Measurements from ENCODE around the gene CLCN7. TPM values are rescaled to one million over a fixed set of nuclear protein-coding genes. Genes with fewer than 3 reads are reported as not detected.

CLCN7 gene
- total RNA-seq, 1 experiment from 2014 or later = 60.0 TPM

DNA sequence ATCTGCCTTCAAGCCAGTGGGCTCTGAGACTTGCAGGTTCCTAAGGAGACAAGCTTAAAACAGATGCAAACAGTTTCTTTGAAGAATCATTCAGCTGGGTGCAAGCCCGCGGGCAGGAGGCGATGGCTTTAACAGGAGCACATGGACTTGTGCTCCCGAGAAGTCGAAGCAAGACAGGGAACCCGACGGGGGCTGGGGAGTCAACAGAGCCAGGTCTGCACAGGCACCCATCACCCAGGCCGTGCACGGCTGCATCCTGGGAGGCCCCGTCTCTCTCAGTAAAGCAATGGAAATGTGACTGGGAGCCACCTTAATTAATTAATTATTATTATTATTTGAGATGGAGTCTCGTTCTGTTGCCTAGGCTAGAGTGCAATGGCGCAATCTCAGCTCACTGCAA is 14.2 kb upstream of the CLCN7 start:
- Mint-ChIP-seq H3K4me3 (ENCODE audit: unreplicated experiment) (no peak overlapping the region), H3K9me3 (ENCODE audit: unreplicated experiment) (no peaks in the 10 kb centered on the region), H3K27me3 (ENCODE audit: insufficient read depth, unreplicated experiment) (no peaks in the 10 kb centered on the region), H3K27ac (ENCODE audit: low read depth, unreplicated experiment) (no peak overlapping the region), H3K36me3 (ENCODE audit: insufficient read depth, unreplicated experiment) (no peaks in the 10 kb centered on the region), H3K4me1 (ENCODE audit: insufficient read depth, unreplicated experiment) (no peaks in the 10 kb centered on the region)
- BruUV-seq (replicated peaks) = no TSS peak
- TF ChIP-seq, protein P1, sequence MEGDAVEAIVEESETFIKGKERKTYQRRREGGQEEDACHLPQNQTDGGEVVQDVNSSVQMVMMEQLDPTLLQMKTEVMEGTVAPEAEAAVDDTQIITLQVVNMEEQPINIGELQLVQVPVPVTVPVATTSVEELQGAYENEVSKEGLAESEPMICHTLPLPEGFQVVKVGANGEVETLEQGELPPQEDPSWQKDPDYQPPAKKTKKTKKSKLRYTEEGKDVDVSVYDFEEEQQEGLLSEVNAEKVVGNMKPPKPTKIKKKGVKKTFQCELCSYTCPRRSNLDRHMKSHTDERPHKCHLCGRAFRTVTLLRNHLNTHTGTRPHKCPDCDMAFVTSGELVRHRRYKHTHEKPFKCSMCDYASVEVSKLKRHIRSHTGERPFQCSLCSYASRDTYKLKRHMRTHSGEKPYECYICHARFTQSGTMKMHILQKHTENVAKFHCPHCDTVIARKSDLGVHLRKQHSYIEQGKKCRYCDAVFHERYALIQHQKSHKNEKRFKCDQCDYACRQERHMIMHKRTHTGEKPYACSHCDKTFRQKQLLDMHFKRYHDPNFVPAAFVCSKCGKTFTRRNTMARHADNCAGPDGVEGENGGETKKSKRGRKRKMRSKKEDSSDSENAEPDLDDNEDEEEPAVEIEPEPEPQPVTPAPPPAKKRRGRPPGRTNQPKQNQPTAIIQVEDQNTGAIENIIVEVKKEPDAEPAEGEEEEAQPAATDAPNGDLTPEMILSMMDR (IDR thresholded peaks at IDR 0.05; ENCODE audit: unreplicated experiment) = no peak
- DNase-seq (ENCODE audit: unreplicated experiment) = no peak
- intact Hi-C loops (cut with micrococcal nuclease) = no loop called here
- ChIA-PET CTCF (interaction anchor here (0.6 kb wide), 1 partner anchor 20 kb away, joined by 3 read pairs; no protein-coding TSS in a partner anchor), POLR2A (no interaction called here)

DNA sequence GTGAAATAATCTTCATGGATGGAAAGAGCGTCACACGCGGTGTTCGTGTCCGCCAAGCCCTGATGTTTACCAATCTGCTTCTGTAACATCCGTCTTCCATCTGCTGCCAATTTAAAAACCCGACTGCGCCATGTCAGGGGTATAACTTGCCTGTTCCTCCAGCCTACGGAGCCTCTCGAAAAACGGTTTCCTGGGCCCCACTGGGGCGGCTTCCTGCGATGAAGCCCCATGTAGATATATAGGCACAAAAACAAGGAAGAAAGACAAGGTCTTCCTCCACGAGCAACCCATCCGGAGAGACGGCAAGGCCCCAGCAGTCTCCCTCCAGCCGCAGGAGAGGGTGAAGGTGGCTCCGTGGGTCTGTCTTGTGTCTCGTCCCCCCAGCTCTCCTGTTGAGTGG is 13.8 kb upstream of the CLCN7 start, which contains the start of gene PTX4:
Gene PTX4 (minus strand): TSS at position 326 of the 400 bp plus-strand sequence. CDS start 35 bp downstream, at position 291.
- no peak for DNase-seq (ENCODE audit: unreplicated experiment)
- H3K27ac Mint-ChIP-seq (ENCODE audit: low read depth, unreplicated experiment) = no peak within 1 kb of the TSS
- no peaks in the 10 kb centered on the region for H3K27me3 Mint-ChIP-seq (ENCODE audit: insufficient read depth, unreplicated experiment)
- no peaks in the 10 kb centered on the region for H3K9me3 Mint-ChIP-seq (ENCODE audit: unreplicated experiment)
- BruUV-seq (replicated peaks) = no TSS peak
- TF ChIP-seq, protein P1 (IDR thresholded peaks at IDR 0.05; ENCODE audit: unreplicated experiment) = no peak
- no peaks in the 10 kb centered on the region for H3K36me3 Mint-ChIP-seq (ENCODE audit: insufficient read depth, unreplicated experiment)
- ChIA-PET POLR2A (no interaction called here), CTCF (no interaction called here)
- intact Hi-C loops (cut with micrococcal nuclease) = no loop called here
- H3K4me3 Mint-ChIP-seq (ENCODE audit: unreplicated experiment) = no peak within 1 kb of the TSS
- no peaks in the 10 kb centered on the region for H3K4me1 Mint-ChIP-seq (ENCODE audit: insufficient read depth, unreplicated experiment)

DNA sequence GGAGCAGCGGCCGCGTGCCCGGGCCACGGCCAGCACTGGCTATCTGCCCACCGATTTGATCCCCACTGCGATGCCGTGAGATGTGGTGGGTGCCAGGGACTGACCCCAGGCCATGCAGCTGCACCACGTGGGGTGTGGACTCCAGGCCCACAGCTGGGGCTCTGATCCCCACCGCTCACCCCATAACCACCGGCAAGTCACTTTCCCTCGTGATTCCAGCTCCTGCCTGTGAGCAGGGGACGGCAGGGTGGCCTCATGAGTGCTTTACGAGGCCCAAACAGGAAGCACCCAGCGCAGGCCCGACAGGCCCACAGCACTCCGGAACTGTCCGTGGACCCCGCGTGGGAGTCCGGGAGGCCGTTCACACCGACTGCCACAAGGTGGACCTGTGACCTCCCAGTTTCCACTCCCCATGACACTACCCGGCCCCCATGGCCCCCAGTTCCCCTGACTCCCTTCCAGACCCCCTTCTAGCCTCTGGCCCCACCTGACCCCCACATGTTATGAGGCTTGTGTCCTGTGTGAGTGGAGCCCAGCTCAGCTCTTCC is 13.3 kb upstream of the CLCN7 start:
- POLR2A ChIA-PET = no interaction called here
- no TSS peak for BruUV-seq (replicated peaks)
- Mint-ChIP-seq H3K36me3 (ENCODE audit: insufficient read depth, unreplicated experiment) (no peaks in the 10 kb centered on the region), H3K27me3 (ENCODE audit: insufficient read depth, unreplicated experiment) (no peaks in the 10 kb centered on the region), H3K9me3 (ENCODE audit: unreplicated experiment) (no peaks in the 10 kb centered on the region), H3K4me1 (ENCODE audit: insufficient read depth, unreplicated experiment) (no peaks in the 10 kb centered on the region), H3K27ac (ENCODE audit: low read depth, unreplicated experiment) (no peak overlapping the region), H3K4me3 (ENCODE audit: unreplicated experiment) (no peak overlapping the region)
- CTCF ChIA-PET = no interaction called here
- DNase-seq (ENCODE audit: unreplicated experiment) = no peak
- intact Hi-C loops (cut with micrococcal nuclease) = no loop called here
- TF ChIP-seq, protein P1 (IDR thresholded peaks at IDR 0.05; ENCODE audit: unreplicated experiment) = no peak

DNA sequence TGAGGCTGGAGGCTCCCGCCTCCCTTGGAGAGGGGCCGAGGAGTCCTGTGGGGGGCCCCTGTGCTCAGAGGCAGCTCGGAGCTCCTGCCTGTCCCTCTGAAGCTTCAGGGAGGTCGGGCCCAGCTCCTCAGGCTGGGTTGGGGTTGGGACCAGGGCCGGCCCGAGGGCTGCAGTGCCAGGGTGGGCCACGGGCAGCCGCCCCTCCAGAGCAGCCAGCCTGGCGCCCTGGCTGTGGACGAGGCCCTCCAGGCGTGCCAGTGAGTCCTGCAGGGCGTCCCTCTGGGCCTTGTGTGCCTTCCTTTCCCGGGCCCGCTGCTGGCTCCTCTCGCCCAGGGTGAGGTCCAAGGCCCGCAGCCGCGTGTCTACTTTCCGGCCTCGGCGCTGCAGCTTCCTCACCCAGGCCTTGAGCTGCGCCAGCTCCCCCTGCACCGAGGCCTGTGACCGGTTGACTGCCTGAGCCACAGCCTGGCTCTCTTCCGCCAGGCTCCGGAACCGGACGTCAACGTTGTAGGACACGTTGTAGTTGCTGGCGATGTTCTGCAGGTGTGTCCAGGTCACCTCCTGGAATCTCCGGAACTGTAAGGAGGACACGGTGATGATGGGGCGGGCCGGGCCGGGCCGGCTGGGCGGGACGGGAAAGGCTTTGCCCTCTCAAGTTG is 12.7 kb upstream of the CLCN7 start:
- H3K9me3 Mint-ChIP-seq (ENCODE audit: unreplicated experiment) = no peaks in the 10 kb centered on the region

More for the DNA sequence above, 12.7 kb upstream of the CLCN7 start:
- Mint-ChIP-seq H3K27me3 (ENCODE audit: insufficient read depth, unreplicated experiment) (no peaks in the 10 kb centered on the region), H3K36me3 (ENCODE audit: insufficient read depth, unreplicated experiment) (no peaks in the 10 kb centered on the region), H3K4me3 (ENCODE audit: unreplicated experiment) (no peak overlapping the region), H3K4me1 (ENCODE audit: insufficient read depth, unreplicated experiment) (no peaks in the 10 kb centered on the region), H3K27ac (ENCODE audit: low read depth, unreplicated experiment) (no peak overlapping the region)
- no peak for DNase-seq (ENCODE audit: unreplicated experiment)
- POLR2A ChIA-PET = no interaction called here
- intact Hi-C loops (cut with micrococcal nuclease) = no loop called here
- no TSS peak for BruUV-seq (replicated peaks)
- CTCF ChIA-PET = no interaction called here
- TF ChIP-seq, protein P1 (IDR thresholded peaks at IDR 0.05; ENCODE audit: unreplicated experiment) = no peak
